ENCODE measurements around the gene FOLR3.

FOLR3 gene

DNA sequence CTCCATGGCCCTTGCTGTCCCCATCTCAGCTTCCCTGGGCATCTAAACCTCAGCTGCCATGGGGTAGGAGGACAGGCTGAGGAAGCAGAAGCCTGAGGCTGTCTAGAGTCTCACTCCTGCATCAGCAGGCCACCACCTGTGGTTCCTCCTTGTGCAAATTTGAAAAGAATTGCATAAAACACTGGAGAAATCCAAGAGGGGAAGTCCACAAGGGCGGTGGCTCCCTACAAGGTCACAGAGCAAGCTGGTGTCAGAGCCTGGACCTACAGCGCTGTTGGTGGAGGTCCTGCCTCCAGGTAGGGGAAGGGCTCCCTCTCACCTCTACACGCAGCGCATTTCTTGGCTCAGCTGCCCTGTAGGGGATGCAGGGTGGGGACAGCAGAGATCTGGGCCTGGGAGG lies at the start of gene FOLR3:
Gene FOLR3 (plus strand): TSS at position 253 of the 400 bp plus-strand sequence. CDS start 228 bp downstream, outside the sequence.
- peak; percentile 29 for DNase-seq

DNA sequence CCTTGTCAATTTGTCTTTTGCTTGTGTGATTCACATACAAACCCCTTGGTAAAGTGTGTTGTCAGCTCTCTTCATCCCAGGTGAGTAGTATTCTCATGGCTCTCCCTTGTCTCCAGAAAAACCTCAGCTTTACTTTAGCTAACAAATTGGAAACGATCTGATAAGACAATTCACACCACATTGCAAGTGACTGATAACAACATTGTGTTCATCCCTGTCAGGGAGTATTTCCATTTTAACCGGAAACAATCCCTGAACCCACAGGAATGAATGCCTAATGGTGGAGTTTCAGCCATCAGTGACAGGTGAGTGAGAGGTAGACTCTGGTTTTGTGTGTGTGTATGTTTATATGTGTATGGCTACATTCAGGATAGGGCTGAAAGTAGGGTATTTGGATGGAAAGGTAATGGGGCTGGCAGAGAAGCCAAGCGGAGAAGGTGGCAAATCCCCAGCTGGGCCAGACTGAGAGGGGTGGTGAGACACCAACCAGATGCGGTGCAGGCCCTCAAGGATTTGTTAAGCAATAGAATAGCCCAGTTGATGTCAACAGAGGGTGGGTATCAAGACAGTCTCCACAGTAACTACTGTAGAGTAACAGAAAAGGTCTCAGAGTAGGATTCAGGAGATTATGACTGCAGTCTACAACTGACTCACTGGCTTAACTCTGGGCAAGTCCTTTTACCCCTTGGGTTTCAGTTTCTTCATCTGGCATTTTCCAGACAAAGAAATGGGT lies 47.3 kb upstream of the FOLR3 start:
- peak; percentile 46 for DNase-seq

DNA sequence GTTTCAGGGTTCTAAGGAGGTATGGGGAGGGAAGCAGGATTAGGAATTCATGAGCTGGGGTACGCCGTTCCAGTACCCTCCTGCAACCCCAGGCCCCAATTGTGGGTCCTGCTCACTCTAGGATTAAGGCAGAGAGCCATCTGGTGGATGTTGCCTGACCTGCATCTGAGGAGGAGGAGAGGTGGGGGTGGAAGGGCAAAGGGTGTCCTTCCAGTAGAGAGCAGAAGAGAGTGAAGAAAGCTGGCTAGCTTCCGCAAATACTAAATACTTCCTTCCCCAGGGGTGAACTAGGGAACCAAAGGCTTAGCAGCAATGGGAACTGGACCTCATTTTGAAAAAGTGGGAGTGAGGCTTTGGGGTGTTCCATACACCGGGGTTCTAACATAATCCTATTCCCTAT lies 44.2 kb upstream of the FOLR3 start:
- peak; percentile 87 for DNase-seq

GRCh38 chr11:72098741-72099140 lies 36.8 kb upstream of the FOLR3 start:
- no peak for DNase-seq

- no peak for DNase-seq
Observed at GRCh38 chr11:72100009-72100408, 35.5 kb upstream of the FOLR3 start.

DNA sequence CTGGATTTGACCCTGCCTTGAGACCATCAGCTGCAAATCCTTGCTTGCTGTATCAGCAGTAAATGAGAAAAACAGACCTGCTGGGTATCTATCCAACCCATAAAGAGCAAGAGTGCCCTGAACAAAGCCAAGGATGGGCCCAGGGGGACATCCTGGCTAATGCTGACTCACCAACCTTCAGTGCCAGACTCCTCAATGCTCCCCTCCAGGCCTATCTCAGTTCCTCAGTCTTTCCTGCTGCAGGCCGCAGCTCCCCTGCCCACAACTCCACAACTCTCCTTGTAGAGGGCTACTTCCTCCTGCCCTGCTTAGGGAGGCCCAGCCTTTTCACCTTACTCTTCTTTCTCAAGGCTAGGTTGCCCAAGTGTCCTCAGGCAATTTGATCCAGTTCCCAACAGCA lies 35.1 kb upstream of the FOLR3 start:
- DNase-seq: peak; percentile 43

DNA sequence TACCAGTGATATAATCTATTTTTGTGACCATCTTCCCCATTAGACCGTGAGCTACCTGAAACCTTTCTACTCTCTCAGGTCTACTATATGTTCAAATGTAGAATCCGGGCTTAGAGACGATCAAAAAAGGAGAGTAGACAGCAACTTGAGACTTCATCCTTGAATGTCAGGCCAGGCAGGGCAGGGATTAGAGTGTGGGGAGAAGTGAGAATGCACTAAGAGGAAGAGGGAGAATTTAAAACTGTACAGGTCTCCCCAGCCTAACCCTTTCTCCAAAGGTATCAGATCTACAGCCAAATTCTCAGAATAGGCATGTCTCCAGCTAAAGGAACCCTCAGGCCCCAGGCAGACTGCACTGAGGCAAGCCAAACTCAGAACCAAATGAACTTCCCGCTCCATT lies 33.4 kb upstream of the FOLR3 start:
- peak; percentile 22 for DNase-seq

- no peak for DNase-seq
Observed at GRCh38 chr11:72102631-72102945, 32.9 kb upstream of the FOLR3 start.

GRCh38 chr11:72102946-72103753 lies 32.4 kb upstream of the FOLR3 start, which contains the start of gene LAMTOR1:
Gene LAMTOR1 (minus strand): TSS chr11:72103297. CDS start chr11:72103224, 73 bp downstream.
- DNase-seq: peak; percentile 99

GRCh38 chr11:72103754-72104167 lies 31.8 kb upstream of the FOLR3 start:
- DNase-seq: no peak

DNA sequence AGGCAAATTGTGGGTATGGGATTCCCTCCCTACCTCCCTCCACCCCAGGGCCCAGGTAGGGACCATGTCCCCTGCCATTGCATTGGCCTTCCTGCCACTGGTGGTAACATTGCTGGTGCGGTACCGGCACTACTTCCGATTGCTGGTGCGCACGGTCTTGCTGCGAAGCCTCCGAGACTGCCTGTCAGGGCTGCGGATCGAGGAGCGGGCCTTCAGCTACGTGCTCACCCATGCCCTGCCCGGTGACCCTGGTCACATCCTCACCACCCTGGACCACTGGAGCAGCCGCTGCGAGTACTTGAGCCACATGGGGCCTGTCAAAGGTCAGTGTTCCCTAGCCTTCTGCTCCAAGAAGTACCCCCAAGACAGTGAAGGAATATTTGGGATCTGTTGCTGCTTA lies 29.6 kb upstream of the FOLR3 start, which contains the start of gene TOMT:
Gene TOMT (plus strand): TSS at position 37 of the 400 bp plus-strand sequence. CDS start 28 bp downstream, at position 65.
- no peak for DNase-seq

- DNase-seq: no peak
Observed at GRCh38 chr11:72111300-72112142, 24.0 kb upstream of the FOLR3 start.

DNA sequence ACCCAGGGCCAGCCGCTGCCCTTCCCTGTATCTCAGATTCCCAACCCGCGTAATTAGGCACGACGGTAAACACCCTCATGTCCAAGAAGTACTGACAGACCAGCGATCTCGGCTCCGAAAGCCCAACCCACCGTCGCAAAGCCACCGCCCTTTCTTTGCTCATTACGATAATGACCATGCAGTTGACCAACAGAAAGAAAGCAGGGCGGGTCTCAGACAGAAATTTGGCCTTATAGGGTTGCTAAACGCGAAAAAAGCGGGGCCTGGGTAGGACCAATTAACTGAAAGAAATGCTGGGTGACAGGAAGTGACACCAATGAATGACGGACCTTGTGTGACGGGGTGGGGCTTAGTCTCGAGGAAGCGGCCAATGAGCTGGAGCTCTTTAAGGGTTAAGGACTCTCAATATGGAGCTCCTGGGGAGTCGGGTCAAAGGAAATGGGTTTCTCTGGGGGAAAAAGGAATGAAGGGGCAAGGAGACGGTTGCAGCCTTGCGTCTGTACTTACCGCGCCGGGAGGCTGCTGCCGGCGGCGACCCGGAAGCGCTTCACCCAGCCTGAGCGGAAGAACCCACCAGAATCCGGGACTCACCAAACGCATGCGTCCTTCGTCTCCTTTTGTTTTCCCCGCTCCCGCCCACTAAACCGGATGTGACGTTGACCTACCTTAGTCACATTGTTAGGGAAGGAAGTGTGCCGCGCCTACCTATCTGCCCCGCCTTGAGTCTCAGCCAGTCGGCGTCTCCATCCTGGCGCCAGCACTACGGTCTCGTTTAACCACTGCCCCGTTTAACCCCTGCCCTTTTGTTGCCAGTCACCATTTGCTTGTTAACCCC lies 23.2 kb upstream of the FOLR3 start, which contains the start of gene ANAPC15:
Gene ANAPC15 (minus strand): TSS at position 553 of the 835 bp plus-strand sequence. CDS start 1,419 bp downstream, outside the sequence.
- DNase-seq: peak; percentile 100

- DNase-seq: no peak
Observed at GRCh38 chr11:72112978-72113808, 22.3 kb upstream of the FOLR3 start.

- DNase-seq: no peak
Observed at GRCh38 chr11:72114570-72114969, 21.0 kb upstream of the FOLR3 start.

DNA sequence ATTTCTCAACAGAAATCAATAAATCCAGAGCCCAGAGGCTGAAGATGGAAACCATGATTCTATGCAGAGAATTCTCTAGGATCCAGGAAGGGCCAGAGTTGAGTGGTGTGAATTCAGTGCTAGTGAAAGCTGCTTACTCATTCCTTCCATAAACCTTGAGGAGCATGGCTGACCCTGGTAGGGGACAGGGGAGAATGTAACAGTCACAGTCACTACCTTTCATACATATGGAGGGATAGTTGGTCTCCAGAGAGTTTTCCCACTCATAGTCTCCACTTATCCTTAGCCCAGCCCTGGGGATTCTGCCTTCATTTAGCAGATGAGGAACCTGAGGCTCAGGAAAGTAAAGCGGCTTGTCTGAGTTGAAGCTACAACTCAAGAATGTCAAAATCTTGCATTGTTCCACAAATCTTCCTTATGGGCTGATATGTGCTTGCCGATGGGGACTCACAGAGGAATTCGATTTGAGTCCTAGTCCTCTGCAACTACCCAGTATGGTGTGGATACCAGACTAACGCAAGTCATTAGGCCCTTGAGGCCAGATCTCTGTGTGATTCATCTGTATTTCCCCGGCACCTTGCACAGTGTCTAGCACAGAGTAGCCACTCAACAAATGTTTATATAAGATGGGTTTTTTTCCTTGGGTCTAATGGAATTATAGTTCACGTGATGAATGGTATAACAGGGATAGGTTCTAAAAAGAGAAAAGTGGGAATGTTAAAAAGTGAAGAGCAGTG lies 19.3 kb upstream of the FOLR3 start:
- no peak for DNase-seq

DNA sequence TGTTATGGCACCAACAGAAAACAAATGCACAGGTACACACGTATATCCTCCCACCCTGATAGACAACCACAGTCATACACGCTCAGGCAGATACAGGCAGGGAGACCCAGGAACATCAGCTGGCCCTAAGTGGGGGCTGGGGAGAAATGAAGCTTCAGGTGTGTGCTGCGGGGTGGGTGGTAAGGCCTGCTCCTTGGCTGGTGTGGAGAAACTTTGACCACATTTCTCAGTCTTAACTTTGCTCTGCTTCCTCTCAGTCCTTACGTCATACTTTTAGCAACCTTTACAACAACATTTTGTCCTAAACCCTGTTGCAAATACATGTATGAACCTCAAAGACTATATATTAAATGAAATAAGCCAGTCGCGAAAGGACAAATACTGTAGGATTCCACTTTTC lies 16.3 kb upstream of the FOLR3 start:
- no peak for DNase-seq

DNA sequence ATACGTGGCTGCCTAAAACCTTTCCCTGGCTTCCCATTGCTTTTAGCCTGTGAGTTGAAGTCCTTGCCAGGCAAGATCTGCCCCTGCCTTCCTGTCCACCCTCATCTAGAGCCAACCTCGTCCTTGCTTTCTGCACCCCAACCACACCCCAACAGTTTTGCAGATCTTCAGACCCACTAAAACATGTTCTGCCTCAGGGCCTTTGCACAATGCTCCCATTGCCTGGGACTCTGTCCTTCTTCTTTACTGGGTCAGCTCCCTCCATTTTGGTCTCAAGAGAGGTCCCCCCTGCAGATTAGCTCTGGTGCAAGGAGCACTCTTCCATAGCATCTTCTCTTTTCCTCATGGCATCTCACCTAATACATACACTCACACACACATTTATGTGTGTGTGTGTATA lies 14.6 kb upstream of the FOLR3 start:
- DNase-seq: no peak

- no peak for DNase-seq
Observed at GRCh38 chr11:72122607-72123006, 12.9 kb upstream of the FOLR3 start.

- no peak for DNase-seq
Observed at GRCh38 chr11:72123117-72123653, 12.3 kb upstream of the FOLR3 start.

Data from suppressor macrophage treated with lipopolysaccharide for 4 hours (primary cell).